Measurements from ENCODE around the gene SESN1. TPM values are rescaled to one million over a fixed set of nuclear protein-coding genes. Genes with fewer than 3 reads are reported as not detected.
"Not testable (repeated sequence)": the region's sequence is repeated elsewhere in the genome, so short reads cannot be mapped to it uniquely, and the experiment has no call there.

Gene SESN1
- 68.4 TPM for total RNA-seq

GRCh38 chr6:109094416-109095035 is at the start of gene SESN1:
TSS of gene SESN1 (minus strand) at chr6:109094846. CDS start at chr6:109094073, 773 bp downstream.
- Histone ChIP-seq H3K27me3 (ENCODE audit: control insufficient read depth in 3 of 3, insufficient read depth in 3 of 3, low read length in 3 of 3) (no peaks in the 10 kb centered on the region), H3K9ac (ENCODE audit: low read depth in 1 of 3, low read length in 3 of 3) (peak within 1 kb of the TSS; percentile 71 to 98 (median 96)), H3K9me3 (ENCODE audit: control insufficient read depth in 3 of 3, low read length in 3 of 3) (no peaks in the 10 kb centered on the region), H3K27ac (ENCODE audit: low read depth, low read length) (peak within 1 kb of the TSS; percentile 97), H3K4me1 (ENCODE audit: control insufficient read depth in 3 of 3, insufficient read depth in 3 of 3, low read length in 3 of 3) (peaks cover 14 to 26% (median 24%) of the 10 kb centered on the region in 3 donors), H3K36me3 (ENCODE audit: control insufficient read depth in 3 of 3, insufficient read depth in 3 of 3, low read length in 3 of 3) (no peaks in the 10 kb centered on the region), H3K4me3 (ENCODE audit: low read length in 3 of 3) (peak within 1 kb of the TSS; percentile 80 to 98 (median 95))

- Histone ChIP-seq H3K36me3 (ENCODE audit: control insufficient read depth in 3 of 3, insufficient read depth in 3 of 3, low read length in 3 of 3) (peaks cover 0 to 2% (median 0%) of the 10 kb centered on the region in 3 donors), H3K4me1 (ENCODE audit: control insufficient read depth in 3 of 3, insufficient read depth in 3 of 3, low read length in 3 of 3) (no peaks in the 10 kb centered on the region), H3K9ac (ENCODE audit: low read depth in 1 of 3, low read length in 3 of 3) (no peak overlapping the region), H3K27ac (ENCODE audit: low read depth, low read length) (no peak overlapping the region), H3K9me3 (ENCODE audit: control insufficient read depth in 3 of 3, low read length in 3 of 3) (no peaks in the 10 kb centered on the region), H3K27me3 (ENCODE audit: control insufficient read depth in 3 of 3, insufficient read depth in 3 of 3, low read length in 3 of 3) (no peaks in the 10 kb centered on the region), H3K4me3 (ENCODE audit: low read length in 3 of 3) (no peak overlapping the region)
Measured at GRCh38 chr6:109143191-109143590, 48.5 kb upstream of the SESN1 start.

- H3K27me3 ChIP-seq (ENCODE audit: control insufficient read depth in 3 of 3, insufficient read depth in 3 of 3, low read length in 3 of 3); H3K9ac ChIP-seq (ENCODE audit: low read depth in 1 of 3, low read length in 3 of 3); H3K27ac ChIP-seq (ENCODE audit: low read depth, low read length); H3K36me3 ChIP-seq (ENCODE audit: control insufficient read depth in 3 of 3, insufficient read depth in 3 of 3, low read length in 3 of 3); H3K4me1 ChIP-seq (ENCODE audit: control insufficient read depth in 3 of 3, insufficient read depth in 3 of 3, low read length in 3 of 3); H3K9me3 ChIP-seq (ENCODE audit: control insufficient read depth in 3 of 3, low read length in 3 of 3); H3K4me3 ChIP-seq (ENCODE audit: low read length in 3 of 3): not testable (repeated sequence)
Measured at GRCh38 chr6:109142067-109142466, 47.4 kb upstream of the SESN1 start.

- Histone ChIP-seq H3K4me1 (ENCODE audit: control insufficient read depth in 3 of 3, insufficient read depth in 3 of 3, low read length in 3 of 3) (no peaks in the 10 kb centered on the region), H3K9ac (ENCODE audit: low read depth in 1 of 3, low read length in 3 of 3) (no peak overlapping the region), H3K36me3 (ENCODE audit: control insufficient read depth in 3 of 3, insufficient read depth in 3 of 3, low read length in 3 of 3) (peaks cover 0 to 2% (median 0%) of the 10 kb centered on the region in 3 donors), H3K27me3 (ENCODE audit: control insufficient read depth in 3 of 3, insufficient read depth in 3 of 3, low read length in 3 of 3) (no peaks in the 10 kb centered on the region), H3K4me3 (ENCODE audit: low read length in 3 of 3) (no peak overlapping the region), H3K27ac (ENCODE audit: low read depth, low read length) (no peak overlapping the region), H3K9me3 (ENCODE audit: control insufficient read depth in 3 of 3, low read length in 3 of 3) (no peaks in the 10 kb centered on the region)
Measured at GRCh38 chr6:109139109-109139508, 44.5 kb upstream of the SESN1 start.

- H3K27me3 ChIP-seq (ENCODE audit: control insufficient read depth in 3 of 3, insufficient read depth in 3 of 3, low read length in 3 of 3); H3K4me1 ChIP-seq (ENCODE audit: control insufficient read depth in 3 of 3, insufficient read depth in 3 of 3, low read length in 3 of 3); H3K4me3 ChIP-seq (ENCODE audit: low read length in 3 of 3); H3K36me3 ChIP-seq (ENCODE audit: control insufficient read depth in 3 of 3, insufficient read depth in 3 of 3, low read length in 3 of 3); H3K9ac ChIP-seq (ENCODE audit: low read depth in 1 of 3, low read length in 3 of 3); H3K9me3 ChIP-seq (ENCODE audit: control insufficient read depth in 3 of 3, low read length in 3 of 3); H3K27ac ChIP-seq (ENCODE audit: low read depth, low read length): not testable (repeated sequence)
Measured at GRCh38 chr6:109136530-109136929, 41.9 kb upstream of the SESN1 start.

- H3K4me1 ChIP-seq (ENCODE audit: control insufficient read depth in 3 of 3, insufficient read depth in 3 of 3, low read length in 3 of 3); H3K4me3 ChIP-seq (ENCODE audit: low read length in 3 of 3); H3K36me3 ChIP-seq (ENCODE audit: control insufficient read depth in 3 of 3, insufficient read depth in 3 of 3, low read length in 3 of 3); H3K9ac ChIP-seq (ENCODE audit: low read depth in 1 of 3, low read length in 3 of 3); H3K27ac ChIP-seq (ENCODE audit: low read depth, low read length); H3K9me3 ChIP-seq (ENCODE audit: control insufficient read depth in 3 of 3, low read length in 3 of 3); H3K27me3 ChIP-seq (ENCODE audit: control insufficient read depth in 3 of 3, insufficient read depth in 3 of 3, low read length in 3 of 3): not testable (repeated sequence)
Measured at GRCh38 chr6:109136039-109136438, 41.4 kb upstream of the SESN1 start.

- H3K27me3 ChIP-seq (ENCODE audit: control insufficient read depth in 3 of 3, insufficient read depth in 3 of 3, low read length in 3 of 3); H3K4me1 ChIP-seq (ENCODE audit: control insufficient read depth in 3 of 3, insufficient read depth in 3 of 3, low read length in 3 of 3); H3K27ac ChIP-seq (ENCODE audit: low read depth, low read length); H3K4me3 ChIP-seq (ENCODE audit: low read length in 3 of 3); H3K9me3 ChIP-seq (ENCODE audit: control insufficient read depth in 3 of 3, low read length in 3 of 3); H3K36me3 ChIP-seq (ENCODE audit: control insufficient read depth in 3 of 3, insufficient read depth in 3 of 3, low read length in 3 of 3); H3K9ac ChIP-seq (ENCODE audit: low read depth in 1 of 3, low read length in 3 of 3): not testable (repeated sequence)
Measured at GRCh38 chr6:109135600-109135999, 41.0 kb upstream of the SESN1 start.

- H3K27me3 ChIP-seq (ENCODE audit: control insufficient read depth in 3 of 3, insufficient read depth in 3 of 3, low read length in 3 of 3), result no peaks in the 10 kb centered on the region
- no peaks in the 10 kb centered on the region for H3K4me1 ChIP-seq (ENCODE audit: control insufficient read depth in 3 of 3, insufficient read depth in 3 of 3, low read length in 3 of 3)
- no peak overlapping the region for H3K4me3 ChIP-seq (ENCODE audit: low read length in 3 of 3)
- no peaks in the 10 kb centered on the region for H3K9me3 ChIP-seq (ENCODE audit: control insufficient read depth in 3 of 3, low read length in 3 of 3)
- no peak overlapping the region for H3K27ac ChIP-seq (ENCODE audit: low read depth, low read length)
- H3K36me3 ChIP-seq (ENCODE audit: control insufficient read depth in 3 of 3, insufficient read depth in 3 of 3, low read length in 3 of 3), result peaks cover 0 to 2% (median 0%) of the 10 kb centered on the region in 3 donors
- H3K9ac ChIP-seq (ENCODE audit: low read depth in 1 of 3, low read length in 3 of 3), result no peak overlapping the region
Measured at GRCh38 chr6:109130065-109130464, 35.4 kb upstream of the SESN1 start.

- no peak overlapping the region for H3K27ac ChIP-seq (ENCODE audit: low read depth, low read length)
- peaks cover 6 to 7% (median 6%) of the 10 kb centered on the region in 3 donors for H3K4me1 ChIP-seq (ENCODE audit: control insufficient read depth in 3 of 3, insufficient read depth in 3 of 3, low read length in 3 of 3)
- no peaks in the 10 kb centered on the region for H3K36me3 ChIP-seq (ENCODE audit: control insufficient read depth in 3 of 3, insufficient read depth in 3 of 3, low read length in 3 of 3)
- H3K9me3 ChIP-seq (ENCODE audit: control insufficient read depth in 3 of 3, low read length in 3 of 3), result no peaks in the 10 kb centered on the region
- H3K27me3 ChIP-seq (ENCODE audit: control insufficient read depth in 3 of 3, insufficient read depth in 3 of 3, low read length in 3 of 3), result no peaks in the 10 kb centered on the region
- no peak overlapping the region for H3K9ac ChIP-seq (ENCODE audit: low read depth in 1 of 3, low read length in 3 of 3)
- no peak overlapping the region for H3K4me3 ChIP-seq (ENCODE audit: low read length in 3 of 3)
Measured at GRCh38 chr6:109125504-109125903, 30.9 kb upstream of the SESN1 start.

- Histone ChIP-seq H3K4me1 (ENCODE audit: control insufficient read depth in 3 of 3, insufficient read depth in 3 of 3, low read length in 3 of 3) (peaks cover 6 to 9% (median 7%) of the 10 kb centered on the region in 3 donors), H3K9me3 (ENCODE audit: control insufficient read depth in 3 of 3, low read length in 3 of 3) (no peaks in the 10 kb centered on the region), H3K9ac (ENCODE audit: low read depth in 1 of 3, low read length in 3 of 3) (no peak overlapping the region), H3K27ac (ENCODE audit: low read depth, low read length) (no peak overlapping the region), H3K27me3 (ENCODE audit: control insufficient read depth in 3 of 3, insufficient read depth in 3 of 3, low read length in 3 of 3) (no peaks in the 10 kb centered on the region), H3K36me3 (ENCODE audit: control insufficient read depth in 3 of 3, insufficient read depth in 3 of 3, low read length in 3 of 3) (no peaks in the 10 kb centered on the region), H3K4me3 (ENCODE audit: low read length in 3 of 3) (no peak overlapping the region)
Measured at GRCh38 chr6:109124219-109124618, 29.6 kb upstream of the SESN1 start.

Measured in skeletal muscle tissue (tissue), 4 donors.